ENCODE results near the gene CAPN10. TPM values are rescaled to one million over a fixed set of nuclear protein-coding genes. Genes with fewer than 3 reads are reported as not detected.
A peak's percentile ranks its signal among the peaks of the same experiment; 100 is the strongest.
"Not testable (repeated sequence)": the region's sequence is repeated elsewhere in the genome, so short reads cannot be mapped to it uniquely, and the experiment has no call there.

The CAPN10 gene
- 10 to 100 TPM in 3 of 4 donors, 1 to 10 TPM in 1; 2.8 to 39.6 (median 21.6) TPM for total RNA-seq

GRCh38 chr2:240586198-240586918 is at the start of gene CAPN10:
TSS of gene CAPN10 (plus strand) at chr2:240586734. CDS start at chr2:240586912, 178 bp downstream.
- H3K9me3 ChIP-seq = no peaks in the 10 kb centered on the region
- peaks cover 16 to 24% of the 10 kb centered on the region in 2 donors for H3K4me1 ChIP-seq
- peak within 1 kb of the TSS; percentile 67 to 77 for H3K4me3 ChIP-seq
- TF ChIP-seq CTCF (IDR thresholded peaks at IDR 0.05) = peak in 2 of 4 experiments; percentile 17 to 20
- peak; percentile 45 to 61 for TF ChIP-seq POLR2A (IDR thresholded peaks at IDR 0.05)
- H3K27ac ChIP-seq = peak within 1 kb of the TSS; percentile 89 to 93
- no peaks in the 10 kb centered on the region for H3K27me3 ChIP-seq
- peak; percentile 97 for DNase-seq
- no peaks in the 10 kb centered on the region for H3K36me3 ChIP-seq
- intact Hi-C loops (cut with DNase I; ENCODE audit: low total_unique reads) = no loop called here

- Histone ChIP-seq H3K36me3 (no peaks in the 10 kb centered on the region), H3K4me1 (no peaks in the 10 kb centered on the region), H3K4me3 (no peak overlapping the region), H3K9me3 (no peaks in the 10 kb centered on the region), H3K27me3 (no peaks in the 10 kb centered on the region), H3K27ac (no peak overlapping the region)
- intact Hi-C loops (cut with DNase I; ENCODE audit: low total_unique reads) = no loop called here
- no peak for DNase-seq
- TF ChIP-seq CTCF (IDR thresholded peaks at IDR 0.05) (no peak), POLR2A (IDR thresholded peaks at IDR 0.05) (no peak)
These were observed 48.3 kb upstream of the CAPN10 start for GRCh38 chr2:240538031-240538780.

- H3K27me3 ChIP-seq; H3K4me1 ChIP-seq; H3K9me3 ChIP-seq; intact Hi-C loops (cut with DNase I; ENCODE audit: low total_unique reads); DNase-seq; H3K36me3 ChIP-seq; H3K4me3 ChIP-seq; H3K27ac ChIP-seq: not testable (repeated sequence)
These were observed 47.4 kb upstream of the CAPN10 start for GRCh38 chr2:240539101-240539500.

- no peak overlapping the region for H3K4me3 ChIP-seq
- no peaks in the 10 kb centered on the region for H3K36me3 ChIP-seq
- intact Hi-C loops (cut with DNase I; ENCODE audit: low total_unique reads) = no loop called here
- no peaks in the 10 kb centered on the region for H3K9me3 ChIP-seq
- H3K27ac ChIP-seq = no peak overlapping the region
- no peaks in the 10 kb centered on the region for H3K27me3 ChIP-seq
- no peak for DNase-seq
- no peaks in the 10 kb centered on the region for H3K4me1 ChIP-seq
- TF ChIP-seq POLR2A (IDR thresholded peaks at IDR 0.05) (no peak), CTCF (IDR thresholded peaks at IDR 0.05) (no peak)
These were observed 46.6 kb upstream of the CAPN10 start for GRCh38 chr2:240539906-240540305.

DNA sequence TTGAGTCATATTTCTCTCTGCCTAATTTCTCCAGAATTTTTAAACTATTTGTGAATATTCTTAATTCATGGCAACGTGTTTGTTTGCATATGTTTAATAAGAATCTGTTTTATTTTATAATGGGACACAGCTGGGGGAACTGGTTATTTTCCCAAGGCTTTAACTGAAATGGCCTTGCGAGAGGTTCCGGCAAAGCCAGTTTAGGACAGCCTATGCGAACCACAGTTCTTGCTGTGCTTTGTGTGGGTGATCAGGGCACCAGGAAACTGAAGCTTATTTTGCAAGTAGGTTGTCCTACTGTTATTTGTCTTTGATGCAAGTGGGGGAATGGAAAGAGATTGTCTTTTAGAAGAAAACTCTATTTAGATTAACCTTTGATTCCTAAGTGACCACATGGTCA is 35.2 kb upstream of the CAPN10 start:
- H3K27ac ChIP-seq = no peak overlapping the region
- DNase-seq = no peak
- H3K4me3 ChIP-seq = no peak overlapping the region
- TF ChIP-seq CTCF (IDR thresholded peaks at IDR 0.05) (no peak), POLR2A (IDR thresholded peaks at IDR 0.05) (no peak)
- intact Hi-C loops (cut with DNase I; ENCODE audit: low total_unique reads) = no loop called here
- no peaks in the 10 kb centered on the region for H3K27me3 ChIP-seq
- H3K4me1 ChIP-seq = no peaks in the 10 kb centered on the region
- H3K36me3 ChIP-seq = no peaks in the 10 kb centered on the region
- no peaks in the 10 kb centered on the region for H3K9me3 ChIP-seq

Measured in uterus (tissue), 4 donors.